ENCODE measurements around the gene MATN1.

MATN1 gene

GRCh38 chr1:30761381-30762151 is 38.2 kb upstream of the MATN1 start:
- Histone ChIP-seq H3K36me3 (ENCODE audit: control insufficient read depth, low read length) (peaks cover 10% of the 10 kb centered on the region), H3K4me2 (ENCODE audit: low read length) (peak overlapping the region; percentile 94), H3K79me2 (ENCODE audit: control insufficient read depth, low read length) (peaks cover 26% of the 10 kb centered on the region)

GRCh38 chr1:30760596-30761324 is 37.4 kb upstream of the MATN1 start:
- Histone ChIP-seq H3F3A (ENCODE audit: control insufficient read depth, insufficient read depth) (peaks cover 45% of the 10 kb centered on the region), H3K27ac (ENCODE audit: low read depth, low read length) (peak overlapping the region; percentile 99), H3K79me2 (ENCODE audit: control insufficient read depth, low read length) (peaks cover 34% of the 10 kb centered on the region), H3K9me3 (ENCODE audit: control insufficient read depth, insufficient read depth, low read length) (no peaks in the 10 kb centered on the region), H3K4me3 (ENCODE audit: low read length) (peak overlapping the region; percentile 95), H3K4me2 (ENCODE audit: low read length) (peak overlapping the region; percentile 94), H3K27me3 (ENCODE audit: control insufficient read depth, low read length) (no peaks in the 10 kb centered on the region), H3K4me1 (ENCODE audit: control insufficient read depth, low read length) (peaks cover 74% of the 10 kb centered on the region), H4K20me1 (ENCODE audit: control insufficient read depth, insufficient read depth, low read depth, low read length) (no peaks in the 10 kb centered on the region), H3K9me2 (replicated peaks; ENCODE audit: control insufficient read depth, low read length) (no peaks in the 10 kb centered on the region), H3K36me3 (ENCODE audit: control insufficient read depth, low read length) (peaks cover 17% of the 10 kb centered on the region)
- TF ChIP-seq CTCF (IDR thresholded peaks at IDR 0.05; ENCODE audit: low read depth, low read length, poor library complexity, severe bottlenecking) (no peak), EZH2phosphoT487 (IDR thresholded peaks at IDR 0.05; ENCODE audit: borderline replicate concordance, low read length) (no peak)

More at GRCh38 chr1:30761381-30762151, 38.2 kb upstream of the MATN1 start:
- no peaks in the 10 kb centered on the region for H3K27me3 ChIP-seq (ENCODE audit: control insufficient read depth, low read length)
- no peaks in the 10 kb centered on the region for H3K9me2 ChIP-seq (replicated peaks; ENCODE audit: control insufficient read depth, low read length)
- TF ChIP-seq CTCF (IDR thresholded peaks at IDR 0.05; ENCODE audit: low read depth, low read length, poor library complexity, severe bottlenecking): peak; percentile 21
- no peak for TF ChIP-seq EZH2phosphoT487 (IDR thresholded peaks at IDR 0.05; ENCODE audit: borderline replicate concordance, low read length)
- no peaks in the 10 kb centered on the region for H3K9me3 ChIP-seq (ENCODE audit: control insufficient read depth, insufficient read depth, low read length)
- peak overlapping the region; percentile 95 for H3K4me3 ChIP-seq (ENCODE audit: low read length)
- H4K20me1 ChIP-seq (ENCODE audit: control insufficient read depth, insufficient read depth, low read depth, low read length): no peaks in the 10 kb centered on the region
- H3K4me1 ChIP-seq (ENCODE audit: control insufficient read depth, low read length): peaks cover 67% of the 10 kb centered on the region
- H3K27ac ChIP-seq (ENCODE audit: low read depth, low read length): peak overlapping the region; percentile 99
- H3F3A ChIP-seq (ENCODE audit: control insufficient read depth, insufficient read depth): peaks cover 38% of the 10 kb centered on the region

GRCh38 chr1:30759718-30760281 is 36.4 kb upstream of the MATN1 start:
- peak overlapping the region; percentile 95 for H3K4me3 ChIP-seq (ENCODE audit: low read length)
- peaks cover 77% of the 10 kb centered on the region for H3K4me1 ChIP-seq (ENCODE audit: control insufficient read depth, low read length)

More at GRCh38 chr1:30759718-30760281, 36.4 kb upstream of the MATN1 start:
- H3K36me3 ChIP-seq (ENCODE audit: control insufficient read depth, low read length): peaks cover 27% of the 10 kb centered on the region
- H3K9me3 ChIP-seq (ENCODE audit: control insufficient read depth, insufficient read depth, low read length): no peaks in the 10 kb centered on the region
- no peak for TF ChIP-seq CTCF (IDR thresholded peaks at IDR 0.05; ENCODE audit: low read depth, low read length, poor library complexity, severe bottlenecking)
- no peak for TF ChIP-seq EZH2phosphoT487 (IDR thresholded peaks at IDR 0.05; ENCODE audit: borderline replicate concordance, low read length)
- H3K4me2 ChIP-seq (ENCODE audit: low read length): peak overlapping the region; percentile 94
- no peaks in the 10 kb centered on the region for H3K9me2 ChIP-seq (replicated peaks; ENCODE audit: control insufficient read depth, low read length)
- peaks cover 53% of the 10 kb centered on the region for H3F3A ChIP-seq (ENCODE audit: control insufficient read depth, insufficient read depth)
- peaks cover 43% of the 10 kb centered on the region for H3K79me2 ChIP-seq (ENCODE audit: control insufficient read depth, low read length)
- peak overlapping the region; percentile 99 for H3K27ac ChIP-seq (ENCODE audit: low read depth, low read length)
- no peaks in the 10 kb centered on the region for H4K20me1 ChIP-seq (ENCODE audit: control insufficient read depth, insufficient read depth, low read depth, low read length)
- H3K27me3 ChIP-seq (ENCODE audit: control insufficient read depth, low read length): no peaks in the 10 kb centered on the region
